ENCODE measurements around the gene ZDHHC5.

DNA sequence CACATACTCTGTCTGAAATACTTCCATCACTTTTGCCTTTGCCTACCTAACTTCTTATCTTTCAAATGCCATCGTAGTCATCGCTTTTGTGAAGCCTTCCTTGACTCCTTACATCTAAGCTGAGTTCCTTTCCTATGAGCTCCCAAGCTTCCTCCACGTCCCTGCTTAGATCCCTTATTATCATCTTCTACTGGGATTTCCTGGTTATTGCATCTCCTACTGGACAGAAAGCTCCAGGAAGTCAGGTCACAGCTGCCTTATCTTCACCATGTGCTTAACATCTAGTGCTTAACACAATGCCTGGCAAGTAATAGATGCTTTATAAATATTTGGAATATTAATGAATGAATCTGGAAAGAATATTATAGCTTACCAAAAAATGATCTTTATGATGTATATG lies 24.1 kb upstream of the ZDHHC5 start:
- no peak for TF ChIP-seq POLR2A (IDR thresholded peaks at IDR 0.05)
- TF ChIP-seq, protein P1, sequence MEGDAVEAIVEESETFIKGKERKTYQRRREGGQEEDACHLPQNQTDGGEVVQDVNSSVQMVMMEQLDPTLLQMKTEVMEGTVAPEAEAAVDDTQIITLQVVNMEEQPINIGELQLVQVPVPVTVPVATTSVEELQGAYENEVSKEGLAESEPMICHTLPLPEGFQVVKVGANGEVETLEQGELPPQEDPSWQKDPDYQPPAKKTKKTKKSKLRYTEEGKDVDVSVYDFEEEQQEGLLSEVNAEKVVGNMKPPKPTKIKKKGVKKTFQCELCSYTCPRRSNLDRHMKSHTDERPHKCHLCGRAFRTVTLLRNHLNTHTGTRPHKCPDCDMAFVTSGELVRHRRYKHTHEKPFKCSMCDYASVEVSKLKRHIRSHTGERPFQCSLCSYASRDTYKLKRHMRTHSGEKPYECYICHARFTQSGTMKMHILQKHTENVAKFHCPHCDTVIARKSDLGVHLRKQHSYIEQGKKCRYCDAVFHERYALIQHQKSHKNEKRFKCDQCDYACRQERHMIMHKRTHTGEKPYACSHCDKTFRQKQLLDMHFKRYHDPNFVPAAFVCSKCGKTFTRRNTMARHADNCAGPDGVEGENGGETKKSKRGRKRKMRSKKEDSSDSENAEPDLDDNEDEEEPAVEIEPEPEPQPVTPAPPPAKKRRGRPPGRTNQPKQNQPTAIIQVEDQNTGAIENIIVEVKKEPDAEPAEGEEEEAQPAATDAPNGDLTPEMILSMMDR (IDR thresholded peaks at IDR 0.05): no peak

Data from esophagus squamous epithelium (tissue), 4 donors.